Spleen (tissue), 7 donors: Measurements from ENCODE around the gene SLC25A13.

ENCODE experiments used
- CTCF ChIP-seq, 11 experiments: fragments of 200-600 bp in 7 of 11; fragments of 450-650 bp in 4 of 11; sonication (generic) in 4 of 11; IDR thresholded peaks in 8 of 11; conservative IDR thresholded peaks in 3 of 11; 1 replicate in 7 of 11; 2 replicates in 4 of 11; pipeline versions ENCODE4 v1.4.0 to v1.8.0; 2016 to 2021; ENCODE audit warnings: antibody characterized with exemption in 11 of 11, inconsistent platforms in 4 of 11, mild to moderate bottlenecking in 1 of 11
- POLR2AphosphoS5 ChIP-seq, 3 donors: sonication (generic); formaldehyde crosslinking; IDR thresholded peaks; one replicate each; pipeline ENCODE4 v1.5.1; 2017; ENCODE audit warnings: antibody characterized with exemption in 3 of 3
- donor health status: DM: no; HTN: no; CAD: no; lungs with moderate emphysema.
- donor health status: DM: no; HTN: no; CAD: no.
- donor health status: DM: no; HTN: no; CAD: no.

- TF ChIP-seq CTCF (IDR thresholded peaks at IDR 0.05 in 8 of 11, conservative IDR thresholded peaks at IDR 0.05 in 3 of 11) (no peak), POLR2AphosphoS5 (IDR thresholded peaks at IDR 0.05) (no peak)
These were observed 9.4 kb downstream of the SLC25A13 start for GRCh38 chr7:96312502-96312901.
